IPS-20b (cell line): ENCODE data around the gene FBXW9.
"Not testable (repeated sequence)": the region's sequence is repeated elsewhere in the genome, so short reads cannot be mapped to it uniquely, and the experiment has no call there.

Source experiments
- H3K27ac ChIP-seq: one replicate; pipeline ENCODE4 v1.5.1; 2013; ENCODE audit warnings: low read length
- H3K27me3 ChIP-seq: 2 replicates; pipeline ENCODE4 v1.6.1; 2013; ENCODE audit warnings: mild to moderate bottlenecking, low read length, inconsistent platforms; ENCODE audit not compliant: insufficient read depth
- H3K36me3 ChIP-seq: 2 replicates; pipeline ENCODE4 v1.6.1; 2013; ENCODE audit warnings: low read depth, mild to moderate bottlenecking, inconsistent platforms, low read length, moderate library complexity; ENCODE audit not compliant: insufficient read depth
- H3K4me1 ChIP-seq: 2 replicates; pipeline ENCODE4 v1.6.1; 2013; ENCODE audit warnings: mild to moderate bottlenecking, control low read depth, inconsistent platforms, low read length, moderate library complexity; ENCODE audit not compliant: insufficient read depth
- H3K4me3 ChIP-seq: 2 replicates; pipeline ENCODE4 v1.5.1; 2013; ENCODE audit warnings: mild to moderate bottlenecking, low read length, inconsistent platforms
- H3K9ac ChIP-seq: 2 replicates; pipeline ENCODE4 v1.6.1; 2013; ENCODE audit warnings: low read depth, mild to moderate bottlenecking, inconsistent platforms, low read length, moderate library complexity
- H3K9me3 ChIP-seq: 2 replicates; pipeline ENCODE4 v1.6.1; 2013; ENCODE audit warnings: mild to moderate bottlenecking, low read depth, low read length, inconsistent platforms; ENCODE audit not compliant: insufficient read depth

FBXW9 gene

DNA sequence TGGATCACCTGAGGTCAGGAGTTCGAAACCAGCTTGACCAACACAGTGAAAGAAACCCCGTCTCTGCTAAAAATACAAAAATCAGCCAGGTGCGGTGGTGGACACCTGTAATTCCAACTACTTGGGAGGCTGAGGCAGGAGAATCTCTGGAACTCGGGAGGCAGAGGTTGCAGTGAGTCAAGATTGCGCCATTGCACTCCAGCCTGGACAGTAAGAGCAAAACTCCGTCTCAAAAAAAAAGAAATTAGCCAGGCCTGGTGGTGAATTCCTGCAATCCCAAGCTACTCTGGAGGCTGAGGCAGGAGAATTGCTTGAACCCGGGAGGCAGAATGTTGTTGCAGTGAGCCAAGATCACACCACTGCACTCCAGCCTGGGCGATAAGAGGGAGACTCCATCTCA is 12.2 kb upstream of the FBXW9 start:
- H3K4me3 ChIP-seq: no peak overlapping the region
- H3K9me3 ChIP-seq: no peaks in the 10 kb centered on the region
- H3K4me1 ChIP-seq: no peaks in the 10 kb centered on the region
- H3K27ac ChIP-seq: no peak overlapping the region
- peaks cover 88% of the 10 kb centered on the region for H3K36me3 ChIP-seq
- H3K9ac ChIP-seq: no peak overlapping the region
- no peaks in the 10 kb centered on the region for H3K27me3 ChIP-seq

DNA sequence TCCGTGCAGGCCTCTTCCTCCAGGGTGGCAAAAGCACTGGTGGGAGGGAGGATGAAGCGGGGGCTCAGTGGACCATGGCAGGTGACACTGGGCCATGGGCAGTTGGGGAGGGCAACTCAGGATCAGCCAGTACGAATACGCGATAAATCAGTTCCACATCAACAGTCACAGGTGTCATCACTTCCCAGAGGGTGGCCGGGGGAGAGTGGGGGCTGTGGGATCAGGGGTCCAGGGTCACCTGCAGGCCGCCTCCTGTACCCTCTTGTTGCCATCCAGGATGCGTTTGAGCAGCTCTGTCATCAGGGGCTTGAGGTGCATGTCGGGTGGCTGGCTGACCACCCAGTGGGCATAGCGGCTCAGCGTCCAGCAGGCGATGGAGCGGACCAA is 9.9 kb upstream of the FBXW9 start:
- no peak overlapping the region for H3K9ac ChIP-seq
- peaks cover 95% of the 10 kb centered on the region for H3K36me3 ChIP-seq
- no peaks in the 10 kb centered on the region for H3K27me3 ChIP-seq
- H3K4me1 ChIP-seq: no peaks in the 10 kb centered on the region
- no peak overlapping the region for H3K27ac ChIP-seq
- no peak overlapping the region for H3K4me3 ChIP-seq
- no peaks in the 10 kb centered on the region for H3K9me3 ChIP-seq

- H3K27me3 ChIP-seq: no peaks in the 10 kb centered on the region
- H3K9me3 ChIP-seq: no peaks in the 10 kb centered on the region
- no peak overlapping the region for H3K27ac ChIP-seq
- no peaks in the 10 kb centered on the region for H3K4me1 ChIP-seq
- H3K4me3 ChIP-seq: no peak overlapping the region
- peaks cover 95% of the 10 kb centered on the region for H3K36me3 ChIP-seq
- no peak overlapping the region for H3K9ac ChIP-seq
Observed at GRCh38 chr19:12705654-12706331, 9.4 kb upstream of the FBXW9 start.

GRCh38 chr19:12705169-12705568 is 8.7 kb upstream of the FBXW9 start:
- Histone ChIP-seq H3K4me3 (no peak overlapping the region), H3K4me1 (no peaks in the 10 kb centered on the region), H3K9ac (no peak overlapping the region), H3K9me3 (no peaks in the 10 kb centered on the region), H3K27ac (no peak overlapping the region), H3K27me3 (no peaks in the 10 kb centered on the region), H3K36me3 (peaks cover 93% of the 10 kb centered on the region)

GRCh38 chr19:12703046-12703445 is 6.6 kb upstream of the FBXW9 start:
- no peak overlapping the region for H3K9ac ChIP-seq
- H3K27ac ChIP-seq: no peak overlapping the region
- H3K9me3 ChIP-seq: no peaks in the 10 kb centered on the region
- H3K36me3 ChIP-seq: peaks cover 93% of the 10 kb centered on the region
- no peaks in the 10 kb centered on the region for H3K4me1 ChIP-seq
- no peak overlapping the region for H3K4me3 ChIP-seq
- H3K27me3 ChIP-seq: no peaks in the 10 kb centered on the region

DNA sequence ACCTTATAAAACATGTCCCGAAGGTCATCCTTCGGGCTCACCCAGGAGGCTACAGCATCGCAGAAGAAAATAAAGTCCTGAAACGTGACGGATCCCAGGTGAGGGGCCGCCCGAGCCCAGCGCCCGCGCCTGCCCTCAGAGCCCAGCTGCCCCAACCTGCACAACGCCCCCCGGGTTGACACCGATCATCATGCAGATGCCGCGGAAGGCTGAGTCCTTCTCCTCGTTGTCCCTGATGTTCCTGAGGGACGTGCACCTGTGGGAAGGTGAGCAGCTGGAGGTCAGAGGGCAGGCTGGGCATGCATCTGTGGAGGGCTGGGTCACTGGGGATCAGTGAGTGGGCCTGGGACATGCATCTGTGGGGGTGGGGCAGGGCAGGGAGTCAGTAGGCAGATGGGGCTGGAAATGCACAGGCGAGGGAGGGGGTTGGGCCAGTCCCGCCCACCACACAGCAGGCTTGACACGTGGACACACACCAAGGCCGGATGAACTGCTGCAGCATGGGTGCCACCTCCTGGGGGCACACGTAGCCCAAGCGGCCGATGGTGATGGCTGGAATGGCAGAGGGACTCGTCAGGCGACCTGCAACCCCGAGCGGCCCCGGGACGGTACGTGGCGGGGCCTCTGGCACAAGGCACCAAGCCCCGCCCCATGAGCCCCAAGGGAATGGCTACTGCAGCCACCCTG is 5.3 kb upstream of the FBXW9 start:
- Histone ChIP-seq H3K27ac (no peak overlapping the region), H3K9ac (no peak overlapping the region), H3K4me3 (no peak overlapping the region), H3K4me1 (no peaks in the 10 kb centered on the region), H3K27me3 (no peaks in the 10 kb centered on the region), H3K9me3 (no peaks in the 10 kb centered on the region), H3K36me3 (peaks cover 85% of the 10 kb centered on the region)

GRCh38 chr19:12698138-12698537 is 1.7 kb upstream of the FBXW9 start:
- Histone ChIP-seq H3K27me3 (no peaks in the 10 kb centered on the region), H3K36me3 (peaks cover 50% of the 10 kb centered on the region), H3K9me3 (no peaks in the 10 kb centered on the region), H3K4me1 (0 out of 2 replicates have a peak, but pooled peaks cover 3% of the 10 kb centered on the region), H3K4me3 (no peak overlapping the region), H3K9ac (no peak overlapping the region), H3K27ac (no peak overlapping the region)

- Histone ChIP-seq H3K36me3 (peaks cover 44% of the 10 kb centered on the region), H3K4me3 (peak overlapping the region; percentile 93; the same call in 1 of the 2 replicates), H3K9ac (peak overlapping the region; percentile 90; the same call in 1 of the 2 replicates)
- not testable (repeated sequence) for H3K27ac ChIP-seq, H3K9me3 ChIP-seq, H3K27me3 ChIP-seq, H3K4me1 ChIP-seq
Observed at GRCh38 chr19:12697425-12697824, 994 bp upstream of the FBXW9 start.

GRCh38 chr19:12695997-12696365 is 450 bp downstream of the FBXW9 start:
- Histone ChIP-seq H3K4me1 (0 out of 2 replicates have a peak, but pooled peaks cover 3% of the 10 kb centered on the region), H3K9me3 (no peaks in the 10 kb centered on the region), H3K36me3 (peaks cover 29% of the 10 kb centered on the region), H3K9ac (peak overlapping the region; percentile 90; the same call in 1 of the 2 replicates), H3K27me3 (no peaks in the 10 kb centered on the region), H3K27ac (no peak overlapping the region), H3K4me3 (peak overlapping the region; percentile 93)

- Histone ChIP-seq H3K4me1 (0 out of 2 replicates have a peak, but pooled peaks cover 3% of the 10 kb centered on the region), H3K36me3 (peaks cover 24% of the 10 kb centered on the region), H3K9ac (peak overlapping the region; percentile 90; the same call in 1 of the 2 replicates), H3K4me3 (peak overlapping the region; percentile 93), H3K27ac (no peak overlapping the region), H3K9me3 (no peaks in the 10 kb centered on the region), H3K27me3 (no peaks in the 10 kb centered on the region)
Observed at GRCh38 chr19:12695514-12695913, 917 bp downstream of the FBXW9 start.

DNA sequence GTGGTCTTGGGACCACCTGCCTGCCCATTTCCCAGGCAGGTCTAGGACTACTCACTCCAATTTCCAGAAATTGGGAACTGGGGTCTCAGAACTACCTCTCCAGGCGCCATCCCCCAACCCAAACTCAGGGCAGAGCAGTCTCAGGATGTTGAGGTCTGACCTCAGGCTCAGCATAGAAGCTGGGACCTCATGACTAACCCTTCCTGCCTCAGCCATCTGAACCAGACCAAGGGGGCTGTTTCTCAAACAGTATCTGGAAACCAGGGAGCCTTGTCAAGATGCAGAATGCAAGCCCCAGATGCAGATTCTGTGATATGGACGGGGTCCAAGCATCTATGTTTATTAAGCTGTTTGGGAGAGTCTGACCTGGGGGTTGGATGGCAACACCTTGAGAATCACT is 1.3 kb downstream of the FBXW9 start:
- H3K27ac ChIP-seq: no peak overlapping the region
- peaks cover 22% of the 10 kb centered on the region for H3K36me3 ChIP-seq
- no peaks in the 10 kb centered on the region for H3K9me3 ChIP-seq
- no peak overlapping the region for H3K4me3 ChIP-seq
- peak overlapping the region; percentile 90; the same call in 1 of the 2 replicates for H3K9ac ChIP-seq
- no peaks in the 10 kb centered on the region for H3K27me3 ChIP-seq
- 0 out of 2 replicates have a peak, but pooled peaks cover 3% of the 10 kb centered on the region for H3K4me1 ChIP-seq

GRCh38 chr19:12694641-12695040 is 1.8 kb downstream of the FBXW9 start:
- H3K27me3 ChIP-seq: no peaks in the 10 kb centered on the region
- no peak overlapping the region for H3K27ac ChIP-seq
- no peak overlapping the region for H3K4me3 ChIP-seq
- H3K9me3 ChIP-seq: no peaks in the 10 kb centered on the region
- peaks cover 17% of the 10 kb centered on the region for H3K36me3 ChIP-seq
- no peak overlapping the region for H3K9ac ChIP-seq
- H3K4me1 ChIP-seq: 0 out of 2 replicates have a peak, but pooled peaks cover 3% of the 10 kb centered on the region
